KMS-11 (cell line): ENCODE data around the gene KLHL40.

Experiments
- H2AFZ ChIP-seq: fragments of 200-600 bp; sonication (generic); 2 replicates; pipeline ENCODE4 v1.6.1; 2016; ENCODE audit warnings: antibody characterized with exemption, mixed run types, low read depth
- H3K27ac ChIP-seq: fragments of 200-600 bp; sonication (generic); 2 replicates; pipeline ENCODE4 v1.6.1; 2016; ENCODE audit warnings: mild to moderate bottlenecking, mixed run types
- H3K27me3 ChIP-seq: fragments of 200-600 bp; sonication (generic); 2 replicates; pipeline ENCODE4 v1.6.1; 2017; ENCODE audit warnings: mild to moderate bottlenecking, low read depth, mixed run types, moderate library complexity; ENCODE audit not compliant: insufficient read depth
- H3K36me3 ChIP-seq: fragments of 200-600 bp; sonication (generic); 2 replicates; pipeline ENCODE4 v1.6.1; 2017; ENCODE audit warnings: mild to moderate bottlenecking, mixed run types; ENCODE audit not compliant: insufficient read depth
- H3K4me1 ChIP-seq: fragments of 200-600 bp; sonication (generic); 2 replicates; pipeline ENCODE4 v1.6.1; 2016; ENCODE audit warnings: mild to moderate bottlenecking, low read depth, mixed run types; ENCODE audit not compliant: poor library complexity, severe bottlenecking
- H3K4me2 ChIP-seq: fragments of 200-600 bp; sonication (generic); 2 replicates; pipeline ENCODE4 v1.7.0; 2016; ENCODE audit warnings: mild to moderate bottlenecking, mixed run types
- H3K4me3 ChIP-seq: fragments of 200-600 bp; sonication (generic); IDR thresholded peaks from 2 replicates; pipeline ENCODE4 v1.6.1; 2017; ENCODE audit warnings: low read depth, low read length, mixed read lengths; ENCODE audit not compliant: insufficient read depth
- H3K79me2 ChIP-seq: fragments of 200-600 bp; sonication (generic); 2 replicates; pipeline ENCODE4 v1.6.1; 2016; ENCODE audit warnings: low read depth, mixed run types; ENCODE audit not compliant: insufficient read depth
- H3K9ac ChIP-seq: fragments of 200-600 bp; sonication (generic); 2 replicates; pipeline ENCODE4 v1.6.1; 2016; ENCODE audit warnings: mild to moderate bottlenecking, mixed run types
- H4K20me1 ChIP-seq: fragments of 200-600 bp; sonication (generic); 2 replicates; pipeline ENCODE4 v1.6.1; 2016; ENCODE audit warnings: mild to moderate bottlenecking, mixed run types; ENCODE audit not compliant: insufficient read depth
- TF ChIP-seq, protein P1 (sequence below): fragments of 200-600 bp; sonication (generic); conservative IDR thresholded peaks from 2 replicates; pipeline ENCODE4 v1.6.1; 2017; ENCODE audit warnings: low read depth, mild to moderate bottlenecking, antibody characterized with exemption, low read length, moderate library complexity, mixed read lengths

Gene KLHL40

DNA sequence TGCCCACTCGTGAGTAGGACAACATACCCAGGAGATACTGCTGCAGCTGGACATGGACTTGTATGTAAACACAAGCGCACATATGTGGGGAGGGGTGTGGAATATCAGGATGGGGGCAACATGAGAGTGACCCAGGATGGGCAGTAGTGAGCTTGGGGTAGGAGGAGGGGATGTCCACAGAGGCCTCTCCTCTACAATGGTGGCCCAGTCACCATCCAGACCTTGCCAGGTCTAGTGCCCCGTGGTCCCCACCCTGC, 32.1 kb upstream of the KLHL40 start:
- Histone ChIP-seq H4K20me1 (no peaks in the 10 kb centered on the region), H3K4me3 (no peak overlapping the region), H3K79me2 (no peaks in the 10 kb centered on the region), H3K36me3 (no peaks in the 10 kb centered on the region), H2AFZ (no peak overlapping the region), H3K9ac (no peak overlapping the region), H3K4me1 (no peaks in the 10 kb centered on the region), H3K4me2 (no peak overlapping the region), H3K27me3 (no peaks in the 10 kb centered on the region), H3K27ac (no peak overlapping the region)
- TF ChIP-seq, protein P1, sequence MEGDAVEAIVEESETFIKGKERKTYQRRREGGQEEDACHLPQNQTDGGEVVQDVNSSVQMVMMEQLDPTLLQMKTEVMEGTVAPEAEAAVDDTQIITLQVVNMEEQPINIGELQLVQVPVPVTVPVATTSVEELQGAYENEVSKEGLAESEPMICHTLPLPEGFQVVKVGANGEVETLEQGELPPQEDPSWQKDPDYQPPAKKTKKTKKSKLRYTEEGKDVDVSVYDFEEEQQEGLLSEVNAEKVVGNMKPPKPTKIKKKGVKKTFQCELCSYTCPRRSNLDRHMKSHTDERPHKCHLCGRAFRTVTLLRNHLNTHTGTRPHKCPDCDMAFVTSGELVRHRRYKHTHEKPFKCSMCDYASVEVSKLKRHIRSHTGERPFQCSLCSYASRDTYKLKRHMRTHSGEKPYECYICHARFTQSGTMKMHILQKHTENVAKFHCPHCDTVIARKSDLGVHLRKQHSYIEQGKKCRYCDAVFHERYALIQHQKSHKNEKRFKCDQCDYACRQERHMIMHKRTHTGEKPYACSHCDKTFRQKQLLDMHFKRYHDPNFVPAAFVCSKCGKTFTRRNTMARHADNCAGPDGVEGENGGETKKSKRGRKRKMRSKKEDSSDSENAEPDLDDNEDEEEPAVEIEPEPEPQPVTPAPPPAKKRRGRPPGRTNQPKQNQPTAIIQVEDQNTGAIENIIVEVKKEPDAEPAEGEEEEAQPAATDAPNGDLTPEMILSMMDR, result no peak

DNA sequence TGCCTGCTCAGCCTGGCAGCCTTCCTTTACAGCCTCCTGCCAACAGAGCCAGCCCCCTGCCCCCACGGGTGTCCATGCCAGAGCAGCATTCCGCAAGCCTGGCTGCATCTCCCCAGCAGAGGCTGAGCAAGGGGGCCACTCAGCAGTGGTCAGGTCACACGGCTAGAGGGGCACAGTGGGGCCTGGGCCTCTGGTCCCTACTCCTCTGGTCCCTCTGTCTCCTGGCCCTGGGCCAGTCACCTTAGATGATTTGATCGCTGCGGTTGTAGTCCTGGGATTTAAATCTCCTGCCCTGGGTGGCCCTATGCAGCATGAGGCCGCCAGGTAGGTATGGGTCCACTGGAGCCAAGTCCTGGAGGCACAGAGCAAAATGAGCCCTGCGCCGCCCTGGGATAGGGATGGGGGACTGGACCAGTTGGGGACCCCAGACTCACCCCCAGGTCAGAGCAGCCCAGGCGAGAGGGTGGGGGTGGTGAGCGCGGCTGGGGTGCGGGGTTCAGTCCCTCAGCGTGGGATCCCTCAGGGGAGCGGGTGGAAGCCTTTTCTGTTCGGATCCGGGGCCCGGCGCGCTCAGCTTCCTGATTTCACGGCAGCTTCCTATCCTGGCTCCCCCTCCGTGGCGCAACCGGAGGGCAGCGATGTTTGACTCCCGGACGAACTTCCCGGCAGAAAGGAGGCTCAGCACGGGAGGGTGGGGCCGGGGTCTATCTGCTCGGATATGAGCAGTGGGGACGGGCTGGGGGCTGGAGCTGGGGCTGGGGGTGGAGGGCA, 31.6 kb upstream of the KLHL40 start, which contains the start of gene ZBTB47:
TSS of gene ZBTB47 (plus strand) at position 138 of the 771 bp plus-strand sequence. CDS start 4,659 bp downstream, outside the sequence.
- H3K9ac ChIP-seq, result no peak within 1 kb of the TSS
- H3K36me3 ChIP-seq, result no peaks in the 10 kb centered on the region
- no peaks in the 10 kb centered on the region for H3K27me3 ChIP-seq
- no peak within 1 kb of the TSS for H3K27ac ChIP-seq
- no peak within 1 kb of the TSS for H3K4me3 ChIP-seq
- TF ChIP-seq, protein P1, result no peak
- H3K4me1 ChIP-seq, result no peaks in the 10 kb centered on the region
- H4K20me1 ChIP-seq, result no peaks in the 10 kb centered on the region
- no peaks in the 10 kb centered on the region for H3K79me2 ChIP-seq
- H2AFZ ChIP-seq, result no peak within 1 kb of the TSS; the same call in 1 of the 2 replicates
- H3K4me2 ChIP-seq, result no peak within 1 kb of the TSS

DNA sequence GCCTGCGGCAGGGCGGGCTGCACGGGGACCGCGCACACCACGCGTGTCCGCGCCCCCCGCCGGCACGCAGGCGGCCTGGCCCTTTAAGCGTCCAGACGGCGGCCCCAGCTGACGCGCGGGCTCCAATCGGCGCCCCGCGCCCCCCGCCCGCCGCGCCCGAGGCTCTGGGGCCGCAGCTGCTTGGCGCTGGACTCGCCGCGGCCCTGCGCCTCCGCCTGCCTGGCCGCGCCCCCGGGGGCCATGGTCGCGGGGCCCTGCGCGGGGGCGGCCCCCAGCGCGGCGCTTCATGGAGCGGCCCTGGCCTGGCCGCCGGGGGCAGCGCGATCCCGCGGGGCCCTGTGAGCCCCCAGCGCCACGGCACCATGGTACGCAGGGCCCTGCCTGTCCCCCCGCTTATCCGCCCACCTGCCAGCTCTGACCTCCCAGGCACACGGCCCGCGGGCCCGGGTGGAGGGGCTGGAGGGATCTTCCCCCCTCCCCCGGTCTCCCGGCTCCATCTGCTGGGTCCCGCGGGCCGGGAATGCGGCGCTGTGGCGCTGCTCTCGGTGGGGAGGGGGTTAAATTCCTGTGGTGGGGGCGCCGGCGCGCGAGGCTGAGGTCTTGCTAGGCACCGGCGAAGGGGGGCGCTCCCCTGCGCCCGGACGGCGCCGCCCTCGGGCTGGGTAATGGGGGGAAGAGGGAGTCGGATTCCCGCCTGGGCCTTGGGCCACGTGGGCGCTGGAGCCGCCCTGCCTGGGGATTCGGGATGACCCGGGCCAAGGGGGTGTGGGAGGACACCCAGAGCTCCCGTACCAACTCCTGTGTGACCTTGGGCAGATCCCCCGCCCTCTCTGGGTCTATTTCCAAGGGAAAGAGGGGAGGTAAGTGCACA, 30.8 kb upstream of the KLHL40 start:
- H3K79me2 ChIP-seq, result no peaks in the 10 kb centered on the region
- no peaks in the 10 kb centered on the region for H3K4me1 ChIP-seq
- H3K9ac ChIP-seq, result no peak overlapping the region

DNA sequence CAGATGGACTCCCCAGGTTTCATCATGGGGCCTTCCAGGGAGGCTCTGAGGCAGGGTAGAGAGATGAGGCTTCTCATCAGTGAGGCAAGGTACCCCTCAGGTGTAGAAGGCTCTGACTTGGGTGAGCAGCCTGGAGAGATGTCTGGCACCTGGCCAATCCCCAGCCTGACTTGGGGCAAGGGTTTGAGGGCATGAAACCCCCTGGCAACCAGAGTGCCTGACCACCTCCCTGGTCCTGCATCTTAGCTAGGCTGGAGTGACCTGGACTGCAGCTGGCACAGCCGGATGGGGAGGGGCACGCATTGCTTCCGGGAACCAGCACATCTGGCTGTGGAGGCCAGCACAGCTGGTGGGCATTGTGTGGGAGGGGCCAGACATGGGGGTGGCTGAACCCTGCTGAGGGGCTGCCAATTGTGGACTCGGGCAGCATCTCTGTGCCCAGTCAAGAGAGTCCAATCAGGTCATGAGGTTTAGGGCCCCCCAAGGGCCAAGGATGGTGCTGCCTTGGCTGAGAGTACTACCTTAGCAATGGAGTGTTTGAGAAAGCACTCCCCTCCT, 29.9 kb upstream of the KLHL40 start:
- H3K4me2 ChIP-seq, result no peak overlapping the region
- H3K36me3 ChIP-seq, result no peaks in the 10 kb centered on the region
- H3K9ac ChIP-seq, result no peak overlapping the region
- TF ChIP-seq, protein P1, result no peak
- H3K4me1 ChIP-seq, result no peaks in the 10 kb centered on the region
- H3K79me2 ChIP-seq, result no peaks in the 10 kb centered on the region
- H4K20me1 ChIP-seq, result no peaks in the 10 kb centered on the region
- H3K4me3 ChIP-seq, result no peak overlapping the region
- no peaks in the 10 kb centered on the region for H3K27me3 ChIP-seq
- H2AFZ ChIP-seq, result no peak overlapping the region
- H3K27ac ChIP-seq, result no peak overlapping the region

More for the DNA sequence above, 30.8 kb upstream of the KLHL40 start:
- Histone ChIP-seq H3K27me3 (no peaks in the 10 kb centered on the region), H3K36me3 (no peaks in the 10 kb centered on the region), H2AFZ (no peak overlapping the region; the same call in 1 of the 2 replicates), H3K27ac (no peak overlapping the region), H3K4me3 (no peak overlapping the region), H4K20me1 (no peaks in the 10 kb centered on the region), H3K4me2 (no peak overlapping the region)
- TF ChIP-seq, protein P1, result no peak
